GM23338 (cell line): ENCODE data around the gene CST1. TPM values are rescaled to one million over a fixed set of nuclear protein-coding genes. Genes with fewer than 3 reads are reported as not detected.

Source experiments
- ATAC-seq: fragments of 200-7000 bp; cut with Tn5 transposase; 3 replicates; pipeline ENCODE4 v1.9.1; 2020
- DNase-seq: peaks from one replicate; pipeline ENCODE4 v3.0.0-alpha.2; 2015; ENCODE audit warnings: low spot score
- H2AFZ ChIP-seq: fragments of 200-600 bp; sonication (generic); 2 replicates; pipeline ENCODE4 v1.8.0; 2016; ENCODE audit warnings: antibody characterized with exemption, mild to moderate bottlenecking, moderate library complexity
- H3F3A ChIP-seq: fragments of 200-600 bp; sonication (generic); replicated peaks from 2 replicates; pipeline ENCODE4 v1.8.0; 2017; ENCODE audit warnings: antibody characterized with exemption, mixed run types, low read depth
- H3K27ac ChIP-seq: fragments of 200-600 bp; sonication (generic); 2 replicates; pipeline ENCODE4 v1.6.1; 2016; ENCODE audit warnings: low read depth
- H3K27me3 ChIP-seq: fragments of 200-600 bp; sonication (generic); 2 replicates; pipeline ENCODE4 v1.8.0; 2016; ENCODE audit warnings: mild to moderate bottlenecking, mixed run types, moderate library complexity; ENCODE audit not compliant: insufficient read depth
- H3K36me3 ChIP-seq: fragments of 200-600 bp; sonication (generic); 2 replicates; pipeline ENCODE4 v1.8.0; 2016; ENCODE audit warnings: mild to moderate bottlenecking; ENCODE audit not compliant: insufficient read depth
- H3K4me1 ChIP-seq: fragments of 200-600 bp; sonication (generic); 2 replicates; pipeline ENCODE4 v1.8.0; 2016; ENCODE audit warnings: mild to moderate bottlenecking, moderate library complexity; ENCODE audit not compliant: insufficient read depth
- H3K4me2 ChIP-seq: fragments of 200-600 bp; sonication (generic); 2 replicates; pipeline ENCODE4 v1.7.1; 2017; ENCODE audit warnings: mixed run types
- H3K4me3 ChIP-seq: fragments of 200-600 bp; sonication (generic); 2 replicates; pipeline ENCODE4 v1.6.1; 2016; ENCODE audit warnings: mixed run types
- H3K79me2 ChIP-seq: fragments of 200-600 bp; sonication (generic); replicated peaks from 2 replicates; pipeline ENCODE4 v1.8.0; 2017; ENCODE audit warnings: mild to moderate bottlenecking; ENCODE audit not compliant: insufficient read depth
- H3K9me2 ChIP-seq: fragments of 200-600 bp; sonication (generic); 2 replicates; pipeline ENCODE4 v1.8.0; 2017; ENCODE audit not compliant: insufficient read depth
- H4K20me1 ChIP-seq: fragments of 200-600 bp; sonication (generic); replicated peaks from 2 replicates; pipeline ENCODE4 v1.8.0; 2017; ENCODE audit warnings: mild to moderate bottlenecking; ENCODE audit not compliant: insufficient read depth
- H3K27ac Mint-ChIP-seq: 2 replicates; pipeline ENCODE4 v1.8.0; 2020; ENCODE audit warnings: inconsistent platforms, mild to moderate bottlenecking, moderate library complexity, mixed read lengths
- H3K27me3 Mint-ChIP-seq: 3 replicates; pipeline ENCODE4 v1.8.0; 2022; ENCODE audit warnings: low read depth, mild to moderate bottlenecking, moderate library complexity, mixed read lengths, inconsistent platforms; ENCODE audit not compliant: insufficient read depth, poor library complexity
- H3K36me3 Mint-ChIP-seq: 3 replicates; pipeline ENCODE4 v1.8.0; 2021; ENCODE audit warnings: low read depth, mild to moderate bottlenecking, inconsistent platforms, moderate library complexity, mixed read lengths
- H3K4me1 Mint-ChIP-seq: 3 replicates; pipeline ENCODE4 v1.8.0; 2020; ENCODE audit warnings: mild to moderate bottlenecking, inconsistent platforms, mixed read lengths
- H3K4me3 Mint-ChIP-seq: 3 replicates; pipeline ENCODE4 v1.8.0; 2021; ENCODE audit warnings: moderate library complexity, mild to moderate bottlenecking, inconsistent platforms, mixed read lengths
- H3K9me3 Mint-ChIP-seq: 3 replicates; pipeline ENCODE4 v1.8.0; 2020; ENCODE audit warnings: moderate library complexity, mild to moderate bottlenecking, inconsistent platforms, mixed read lengths
- CREB1 ChIP-seq: fragments of 250-450 bp; sonication (Bioruptor Pico); IDR thresholded peaks from 2 replicates; pipeline ENCODE4 v1.5.0; 2020; ENCODE audit warnings: low read depth, mild to moderate bottlenecking, moderate library complexity
- NANOG ChIP-seq: IDR thresholded peaks from 2 replicates; pipeline ENCODE4 v1.6.1; 2016; ENCODE audit warnings: antibody characterized with exemption, borderline replicate concordance
- POLR2AphosphoS5 ChIP-seq: IDR thresholded peaks from 2 replicates; pipeline ENCODE4 v1.6.1; 2016; ENCODE audit warnings: antibody characterized with exemption, low read depth
- ZNF114 ChIP-seq: fragments of 250-450 bp; sonication (Bioruptor Pico); IDR thresholded peaks from 2 replicates; pipeline ENCODE4 v1.5.0; 2020; ENCODE audit warnings: mild to moderate bottlenecking, moderate library complexity
- ZNF331 ChIP-seq: fragments of 250-450 bp; sonication (Bioruptor Pico); IDR thresholded peaks from 2 replicates; pipeline ENCODE4 v1.5.0; 2020; ENCODE audit warnings: low read depth, mild to moderate bottlenecking, moderate library complexity
- polyA plus RNA-seq: library from polyadenylated mRNA; unstranded; fragments of >200 nt; fragmentation: Nextera tagmentation; extraction: Ambion mirVana; gene quantifications from 2 replicates; pipeline ENCODE4 v1.2.1, GENCODE V29; 2016
- total RNA-seq: library from RNA; depleted of rRNA; stranded (reverse); fragments of >200 nt; shearing (Covaris generic); gene quantifications from 2 replicates; pipeline ENCODE4 v1.2.3, GENCODE V29; 2014
- TF ChIP-seq, protein P1 (sequence below): IDR thresholded peaks from 2 replicates; pipeline ENCODE4 v1.6.1; 2016; ENCODE audit warnings: antibody characterized with exemption
- TF ChIP-seq, protein P2 (sequence below), 2 experiments: fragments of 200-600 bp in 1 of 2; sonication (generic) in 1 of 2; conservative IDR thresholded peaks; 2 replicates each; pipeline versions ENCODE4 v1.5.1 to v1.6.1; 2016 to 2017; ENCODE audit warnings: antibody characterized with exemption in 2 of 2, low read depth in 2 of 2, mild to moderate bottlenecking in 2 of 2, moderate library complexity in 1 of 2
- TF ChIP-seq, protein P3 (sequence below): IDR thresholded peaks from one replicate; pipeline ENCODE4 v1.6.1; 2018; ENCODE audit warnings: antibody characterized with exemption; ENCODE audit not compliant: unreplicated experiment
- TF ChIP-seq, protein P4 (sequence below): fragments of 250-450 bp; sonication (Bioruptor Pico); IDR thresholded peaks from 2 replicates; pipeline ENCODE4 v1.5.0; 2020; ENCODE audit warnings: mild to moderate bottlenecking, moderate library complexity

The CST1 gene
- total and polyA plus RNA-seq, 2 experiments from 2014 or later = 1.8 to 4.9 TPM

DNA sequence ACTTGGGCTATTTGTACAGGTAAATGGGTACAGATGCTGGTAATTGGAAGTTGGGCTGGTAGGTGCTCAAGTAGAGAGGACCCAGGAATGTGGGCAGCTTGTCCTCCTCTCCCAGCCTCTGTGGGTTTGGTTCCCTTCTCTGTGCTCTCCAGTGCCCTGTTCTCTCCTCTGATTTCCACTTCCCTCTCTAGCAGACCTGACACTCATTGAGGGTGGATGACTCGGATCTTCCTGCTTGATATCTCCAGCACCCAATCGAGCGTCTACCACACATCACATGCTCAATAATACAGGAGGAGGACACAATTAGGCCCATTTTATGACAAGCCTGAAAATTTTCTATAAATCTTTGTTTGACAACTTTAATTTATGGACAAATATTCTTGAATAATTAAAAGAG, 23.7 kb downstream of the CST1 start:
- H3K36me3 Mint-ChIP-seq = no peaks in the 10 kb centered on the region
- no peaks in the 10 kb centered on the region for H3K36me3 ChIP-seq
- ATAC-seq (no peak), DNase-seq (no peak)
- no peaks in the 10 kb centered on the region for H3K79me2 ChIP-seq
- no peaks in the 10 kb centered on the region for H3K9me3 Mint-ChIP-seq
- H4K20me1 ChIP-seq = no peaks in the 10 kb centered on the region
- H3F3A ChIP-seq = no peaks in the 10 kb centered on the region
- H2AFZ ChIP-seq = no peak overlapping the region
- no peaks in the 10 kb centered on the region for H3K27me3 ChIP-seq
- H3K27ac ChIP-seq = no peak overlapping the region
- H3K4me1 ChIP-seq = no peaks in the 10 kb centered on the region
- peaks cover 11% of the 10 kb centered on the region for H3K27me3 Mint-ChIP-seq
- no peak overlapping the region for H3K4me2 ChIP-seq
- H3K27ac Mint-ChIP-seq = no peak overlapping the region
- no peak overlapping the region for H3K4me3 Mint-ChIP-seq
- TF ChIP-seq, protein P1, sequence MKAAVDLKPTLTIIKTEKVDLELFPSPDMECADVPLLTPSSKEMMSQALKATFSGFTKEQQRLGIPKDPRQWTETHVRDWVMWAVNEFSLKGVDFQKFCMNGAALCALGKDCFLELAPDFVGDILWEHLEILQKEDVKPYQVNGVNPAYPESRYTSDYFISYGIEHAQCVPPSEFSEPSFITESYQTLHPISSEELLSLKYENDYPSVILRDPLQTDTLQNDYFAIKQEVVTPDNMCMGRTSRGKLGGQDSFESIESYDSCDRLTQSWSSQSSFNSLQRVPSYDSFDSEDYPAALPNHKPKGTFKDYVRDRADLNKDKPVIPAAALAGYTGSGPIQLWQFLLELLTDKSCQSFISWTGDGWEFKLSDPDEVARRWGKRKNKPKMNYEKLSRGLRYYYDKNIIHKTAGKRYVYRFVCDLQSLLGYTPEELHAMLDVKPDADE = no peak
- no peak for TF ChIP-seq CREB1 (CRISPR knock-in tag)
- no peak overlapping the region for H3K4me3 ChIP-seq
- H3K4me1 Mint-ChIP-seq = peaks cover 6% of the 10 kb centered on the region; the same call in 2 of the 3 replicates
- H3K9me2 ChIP-seq = 0 out of 2 replicates have a peak, but pooled peaks cover 13% of the 10 kb centered on the region

DNA sequence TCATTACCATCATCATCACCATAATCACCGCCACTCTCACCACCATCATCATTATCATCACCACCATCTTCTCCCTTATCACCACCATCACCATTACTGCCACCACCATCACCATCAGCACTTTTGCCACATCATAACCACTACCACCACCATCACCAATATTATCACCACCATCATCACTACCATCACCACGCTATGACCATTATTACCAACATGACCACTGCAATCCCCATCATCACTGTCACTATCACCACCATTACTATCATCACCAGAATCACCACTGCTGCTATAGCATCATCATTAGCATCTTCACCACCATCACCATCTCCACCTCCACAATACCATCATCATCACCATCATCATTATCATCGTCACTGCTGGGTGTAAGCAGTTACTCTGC, 25.6 kb downstream of the CST1 start:
- no peak overlapping the region for H3K27ac Mint-ChIP-seq
- DNase-seq (no peak), ATAC-seq (no peak)
- no peak overlapping the region for H3K4me3 Mint-ChIP-seq
- 0 out of 2 replicates have a peak, but pooled peaks cover 13% of the 10 kb centered on the region for H3K9me2 ChIP-seq
- H3K4me2 ChIP-seq = no peak overlapping the region
- H4K20me1 ChIP-seq = no peaks in the 10 kb centered on the region
- no peaks in the 10 kb centered on the region for H3K9me3 Mint-ChIP-seq
- H3K27me3 ChIP-seq = no peaks in the 10 kb centered on the region
- no peaks in the 10 kb centered on the region for H3K36me3 ChIP-seq
- no peak overlapping the region for H3K4me3 ChIP-seq
- H3K4me1 ChIP-seq = no peaks in the 10 kb centered on the region
- TF ChIP-seq, protein P2, sequence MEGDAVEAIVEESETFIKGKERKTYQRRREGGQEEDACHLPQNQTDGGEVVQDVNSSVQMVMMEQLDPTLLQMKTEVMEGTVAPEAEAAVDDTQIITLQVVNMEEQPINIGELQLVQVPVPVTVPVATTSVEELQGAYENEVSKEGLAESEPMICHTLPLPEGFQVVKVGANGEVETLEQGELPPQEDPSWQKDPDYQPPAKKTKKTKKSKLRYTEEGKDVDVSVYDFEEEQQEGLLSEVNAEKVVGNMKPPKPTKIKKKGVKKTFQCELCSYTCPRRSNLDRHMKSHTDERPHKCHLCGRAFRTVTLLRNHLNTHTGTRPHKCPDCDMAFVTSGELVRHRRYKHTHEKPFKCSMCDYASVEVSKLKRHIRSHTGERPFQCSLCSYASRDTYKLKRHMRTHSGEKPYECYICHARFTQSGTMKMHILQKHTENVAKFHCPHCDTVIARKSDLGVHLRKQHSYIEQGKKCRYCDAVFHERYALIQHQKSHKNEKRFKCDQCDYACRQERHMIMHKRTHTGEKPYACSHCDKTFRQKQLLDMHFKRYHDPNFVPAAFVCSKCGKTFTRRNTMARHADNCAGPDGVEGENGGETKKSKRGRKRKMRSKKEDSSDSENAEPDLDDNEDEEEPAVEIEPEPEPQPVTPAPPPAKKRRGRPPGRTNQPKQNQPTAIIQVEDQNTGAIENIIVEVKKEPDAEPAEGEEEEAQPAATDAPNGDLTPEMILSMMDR (conservative IDR thresholded peaks at IDR 0.05; ENCODE audit: low read depth in 2 of 2) = no peak
- TF ChIP-seq, protein P3, sequence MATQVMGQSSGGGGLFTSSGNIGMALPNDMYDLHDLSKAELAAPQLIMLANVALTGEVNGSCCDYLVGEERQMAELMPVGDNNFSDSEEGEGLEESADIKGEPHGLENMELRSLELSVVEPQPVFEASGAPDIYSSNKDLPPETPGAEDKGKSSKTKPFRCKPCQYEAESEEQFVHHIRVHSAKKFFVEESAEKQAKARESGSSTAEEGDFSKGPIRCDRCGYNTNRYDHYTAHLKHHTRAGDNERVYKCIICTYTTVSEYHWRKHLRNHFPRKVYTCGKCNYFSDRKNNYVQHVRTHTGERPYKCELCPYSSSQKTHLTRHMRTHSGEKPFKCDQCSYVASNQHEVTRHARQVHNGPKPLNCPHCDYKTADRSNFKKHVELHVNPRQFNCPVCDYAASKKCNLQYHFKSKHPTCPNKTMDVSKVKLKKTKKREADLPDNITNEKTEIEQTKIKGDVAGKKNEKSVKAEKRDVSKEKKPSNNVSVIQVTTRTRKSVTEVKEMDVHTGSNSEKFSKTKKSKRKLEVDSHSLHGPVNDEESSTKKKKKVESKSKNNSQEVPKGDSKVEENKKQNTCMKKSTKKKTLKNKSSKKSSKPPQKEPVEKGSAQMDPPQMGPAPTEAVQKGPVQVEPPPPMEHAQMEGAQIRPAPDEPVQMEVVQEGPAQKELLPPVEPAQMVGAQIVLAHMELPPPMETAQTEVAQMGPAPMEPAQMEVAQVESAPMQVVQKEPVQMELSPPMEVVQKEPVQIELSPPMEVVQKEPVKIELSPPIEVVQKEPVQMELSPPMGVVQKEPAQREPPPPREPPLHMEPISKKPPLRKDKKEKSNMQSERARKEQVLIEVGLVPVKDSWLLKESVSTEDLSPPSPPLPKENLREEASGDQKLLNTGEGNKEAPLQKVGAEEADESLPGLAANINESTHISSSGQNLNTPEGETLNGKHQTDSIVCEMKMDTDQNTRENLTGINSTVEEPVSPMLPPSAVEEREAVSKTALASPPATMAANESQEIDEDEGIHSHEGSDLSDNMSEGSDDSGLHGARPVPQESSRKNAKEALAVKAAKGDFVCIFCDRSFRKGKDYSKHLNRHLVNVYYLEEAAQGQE = no peak
- TF ChIP-seq ZNF331 = no peak
- TF ChIP-seq, protein P4, sequence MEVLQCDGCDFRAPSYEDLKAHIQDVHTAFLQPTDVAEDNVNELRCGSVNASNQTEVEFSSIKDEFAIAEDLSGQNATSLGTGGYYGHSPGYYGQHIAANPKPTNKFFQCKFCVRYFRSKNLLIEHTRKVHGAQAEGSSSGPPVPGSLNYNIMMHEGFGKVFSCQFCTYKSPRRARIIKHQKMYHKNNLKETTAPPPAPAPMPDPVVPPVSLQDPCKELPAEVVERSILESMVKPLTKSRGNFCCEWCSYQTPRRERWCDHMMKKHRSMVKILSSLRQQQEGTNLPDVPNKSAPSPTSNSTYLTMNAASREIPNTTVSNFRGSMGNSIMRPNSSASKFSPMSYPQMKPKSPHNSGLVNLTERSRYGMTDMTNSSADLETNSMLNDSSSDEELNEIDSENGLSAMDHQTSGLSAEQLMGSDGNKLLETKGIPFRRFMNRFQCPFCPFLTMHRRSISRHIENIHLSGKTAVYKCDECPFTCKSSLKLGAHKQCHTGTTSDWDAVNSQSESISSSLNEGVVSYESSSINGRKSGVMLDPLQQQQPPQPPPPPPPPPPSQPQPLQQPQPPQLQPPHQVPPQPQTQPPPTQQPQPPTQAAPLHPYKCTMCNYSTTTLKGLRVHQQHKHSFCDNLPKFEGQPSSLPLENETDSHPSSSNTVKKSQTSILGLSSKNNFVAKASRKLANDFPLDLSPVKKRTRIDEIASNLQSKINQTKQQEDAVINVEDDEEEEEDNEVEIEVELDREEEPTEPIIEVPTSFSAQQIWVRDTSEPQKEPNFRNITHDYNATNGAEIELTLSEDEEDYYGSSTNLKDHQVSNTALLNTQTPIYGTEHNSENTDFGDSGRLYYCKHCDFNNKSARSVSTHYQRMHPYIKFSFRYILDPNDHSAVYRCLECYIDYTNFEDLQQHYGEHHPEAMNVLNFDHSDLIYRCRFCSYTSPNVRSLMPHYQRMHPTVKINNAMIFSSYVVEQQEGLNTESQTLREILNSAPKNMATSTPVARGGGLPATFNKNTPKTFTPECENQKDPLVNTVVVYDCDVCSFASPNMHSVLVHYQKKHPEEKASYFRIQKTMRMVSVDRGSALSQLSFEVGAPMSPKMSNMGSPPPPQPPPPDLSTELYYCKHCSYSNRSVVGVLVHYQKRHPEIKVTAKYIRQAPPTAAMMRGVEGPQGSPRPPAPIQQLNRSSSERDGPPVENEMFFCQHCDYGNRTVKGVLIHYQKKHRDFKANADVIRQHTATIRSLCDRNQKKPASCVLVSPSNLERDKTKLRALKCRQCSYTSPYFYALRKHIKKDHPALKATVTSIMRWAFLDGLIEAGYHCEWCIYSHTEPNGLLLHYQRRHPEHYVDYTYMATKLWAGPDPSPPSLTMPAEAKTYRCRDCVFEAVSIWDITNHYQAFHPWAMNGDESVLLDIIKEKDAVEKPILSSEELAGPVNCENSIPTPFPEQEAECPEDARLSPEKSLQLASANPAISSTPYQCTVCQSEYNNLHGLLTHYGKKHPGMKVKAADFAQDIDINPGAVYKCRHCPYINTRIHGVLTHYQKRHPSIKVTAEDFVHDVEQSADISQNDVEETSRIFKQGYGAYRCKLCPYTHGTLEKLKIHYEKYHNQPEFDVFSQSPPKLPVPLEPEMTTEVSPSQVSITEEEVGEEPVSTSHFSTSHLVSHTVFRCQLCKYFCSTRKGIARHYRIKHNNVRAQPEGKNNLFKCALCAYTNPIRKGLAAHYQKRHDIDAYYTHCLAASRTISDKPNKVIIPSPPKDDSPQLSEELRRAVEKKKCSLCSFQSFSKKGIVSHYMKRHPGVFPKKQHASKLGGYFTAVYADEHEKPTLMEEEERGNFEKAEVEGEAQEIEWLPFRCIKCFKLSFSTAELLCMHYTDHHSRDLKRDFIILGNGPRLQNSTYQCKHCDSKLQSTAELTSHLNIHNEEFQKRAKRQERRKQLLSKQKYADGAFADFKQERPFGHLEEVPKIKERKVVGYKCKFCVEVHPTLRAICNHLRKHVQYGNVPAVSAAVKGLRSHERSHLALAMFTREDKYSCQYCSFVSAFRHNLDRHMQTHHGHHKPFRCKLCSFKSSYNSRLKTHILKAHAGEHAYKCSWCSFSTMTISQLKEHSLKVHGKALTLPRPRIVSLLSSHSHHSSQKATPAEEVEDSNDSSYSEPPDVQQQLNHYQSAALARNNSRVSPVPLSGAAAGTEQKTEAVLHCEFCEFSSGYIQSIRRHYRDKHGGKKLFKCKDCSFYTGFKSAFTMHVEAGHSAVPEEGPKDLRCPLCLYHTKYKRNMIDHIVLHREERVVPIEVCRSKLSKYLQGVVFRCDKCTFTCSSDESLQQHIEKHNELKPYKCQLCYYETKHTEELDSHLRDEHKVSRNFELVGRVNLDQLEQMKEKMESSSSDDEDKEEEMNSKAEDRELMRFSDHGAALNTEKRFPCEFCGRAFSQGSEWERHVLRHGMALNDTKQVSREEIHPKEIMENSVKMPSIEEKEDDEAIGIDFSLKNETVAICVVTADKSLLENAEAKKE (CRISPR knock-in tag) = no peak
- no peak for TF ChIP-seq POLR2AphosphoS5
- TF ChIP-seq NANOG = no peak
- TF ChIP-seq ZNF114 (CRISPR knock-in tag) = no peak
- H3K27ac ChIP-seq = no peak overlapping the region
- no peak overlapping the region for H2AFZ ChIP-seq
- H3K27me3 Mint-ChIP-seq = peaks cover 11% of the 10 kb centered on the region
- peaks cover 6% of the 10 kb centered on the region; the same call in 2 of the 3 replicates for H3K4me1 Mint-ChIP-seq
- H3K79me2 ChIP-seq = no peaks in the 10 kb centered on the region
- no peaks in the 10 kb centered on the region for H3K36me3 Mint-ChIP-seq
- no peaks in the 10 kb centered on the region for H3F3A ChIP-seq
